Measurements from ENCODE around the gene APLF.

GRCh38 chr2:68438455-68439303 is 28.7 kb upstream of the APLF start:
- TF ChIP-seq HDGF (IDR thresholded peaks at IDR 0.05; ENCODE audit: borderline replicate concordance) (no peak), BHLHE40 (IDR thresholded peaks at IDR 0.05; ENCODE audit: borderline replicate concordance) (no peak), ELF4 (IDR thresholded peaks at IDR 0.05) (no peak), NFRKB (IDR thresholded peaks at IDR 0.05) (no peak), ARNT (IDR thresholded peaks at IDR 0.05) (no peak), TARDBP (IDR thresholded peaks at IDR 0.05) (no peak)
